MM.1S (cell line): Measurements from ENCODE around the gene HAT1.

Experiments
- EZH2 ChIP-seq: fragments of 300-600 bp; sonication (generic); optimal IDR thresholded peaks from 2 replicates; pipeline ENCODE3; 2017; ENCODE audit warnings: low read depth, mild to moderate bottlenecking, antibody characterized with exemption, low read length, mixed read lengths
- EZH2phosphoT487 ChIP-seq: fragments of 300-600 bp; sonication (generic); IDR thresholded peaks from 2 replicates; pipeline ENCODE4 v1.6.1; 2018; ENCODE audit warnings: antibody characterized with exemption, low read length
- TF ChIP-seq, protein P1 (sequence below): fragments of 300-600 bp; sonication (generic); IDR thresholded peaks from 2 replicates; pipeline ENCODE4 v1.5.1; 2016; ENCODE audit warnings: antibody characterized with exemption, low read length, mixed read lengths

GRCh38 chr2:171924170-171924942 lies 2.1 kb downstream of the HAT1 start:
- TF ChIP-seq, protein P1, sequence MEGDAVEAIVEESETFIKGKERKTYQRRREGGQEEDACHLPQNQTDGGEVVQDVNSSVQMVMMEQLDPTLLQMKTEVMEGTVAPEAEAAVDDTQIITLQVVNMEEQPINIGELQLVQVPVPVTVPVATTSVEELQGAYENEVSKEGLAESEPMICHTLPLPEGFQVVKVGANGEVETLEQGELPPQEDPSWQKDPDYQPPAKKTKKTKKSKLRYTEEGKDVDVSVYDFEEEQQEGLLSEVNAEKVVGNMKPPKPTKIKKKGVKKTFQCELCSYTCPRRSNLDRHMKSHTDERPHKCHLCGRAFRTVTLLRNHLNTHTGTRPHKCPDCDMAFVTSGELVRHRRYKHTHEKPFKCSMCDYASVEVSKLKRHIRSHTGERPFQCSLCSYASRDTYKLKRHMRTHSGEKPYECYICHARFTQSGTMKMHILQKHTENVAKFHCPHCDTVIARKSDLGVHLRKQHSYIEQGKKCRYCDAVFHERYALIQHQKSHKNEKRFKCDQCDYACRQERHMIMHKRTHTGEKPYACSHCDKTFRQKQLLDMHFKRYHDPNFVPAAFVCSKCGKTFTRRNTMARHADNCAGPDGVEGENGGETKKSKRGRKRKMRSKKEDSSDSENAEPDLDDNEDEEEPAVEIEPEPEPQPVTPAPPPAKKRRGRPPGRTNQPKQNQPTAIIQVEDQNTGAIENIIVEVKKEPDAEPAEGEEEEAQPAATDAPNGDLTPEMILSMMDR: no peak
- TF ChIP-seq EZH2 (no peak), EZH2phosphoT487 (no peak)
